Mesothelial cell of epicardium (in vitro differentiated cells): Measurements from ENCODE around the gene SLC34A1. TPM values are rescaled to one million over a fixed set of nuclear protein-coding genes. Genes with fewer than 3 reads are reported as not detected.

ENCODE experiments used
- DNase-seq, 2 experiments: peaks; one replicate each; pipeline ENCODE4 v3.0.0; 2021; ENCODE audit warnings: low spot score in 2 of 2; ENCODE audit not compliant: unreplicated experiment in 2 of 2
- H3K27ac Mint-ChIP-seq: 2 replicates; pipeline ENCODE4 v1.8.0; 2021; ENCODE audit warnings: mixed read lengths
- H3K27me3 Mint-ChIP-seq: 2 replicates; pipeline ENCODE4 v1.8.0; 2021; ENCODE audit warnings: low read depth, mixed read lengths
- H3K36me3 Mint-ChIP-seq: 2 replicates; pipeline ENCODE4 v1.8.0; 2021; ENCODE audit warnings: mixed read lengths
- H3K4me1 Mint-ChIP-seq: 2 replicates; pipeline ENCODE4 v1.8.0; 2021; ENCODE audit warnings: mixed read lengths
- H3K4me3 Mint-ChIP-seq: 2 replicates; pipeline ENCODE4 v1.8.0; 2021; ENCODE audit warnings: mild to moderate bottlenecking, moderate library complexity, mixed read lengths
- H3K9me3 Mint-ChIP-seq: 2 replicates; pipeline ENCODE4 v1.8.0; 2021; ENCODE audit warnings: mixed read lengths
- CTCF ChIP-seq: fragments of 200-600 bp; sonication (generic); IDR thresholded peaks from one replicate; pipeline ENCODE4 v1.5.0; 2021; ENCODE audit warnings: antibody characterized with exemption; ENCODE audit not compliant: unreplicated experiment
- total RNA-seq: library from RNA; stranded (reverse); gene quantifications from 3 replicates; pipeline ENCODE4 v1.2.1, GENCODE V29; 2021

SLC34A1 gene
- total RNA-seq, 1 donor from 2014 or later, result not detected

- Mint-ChIP-seq H3K9me3 (no peaks in the 10 kb centered on the region), H3K4me1 (peaks cover 3% of the 10 kb centered on the region), H3K27me3 (peaks cover 2% of the 10 kb centered on the region), H3K36me3 (peaks cover 20% of the 10 kb centered on the region), H3K4me3 (no peak overlapping the region), H3K27ac (no peak overlapping the region)
- no peak for TF ChIP-seq CTCF
- DNase-seq, result no peak
These were observed 55.4 kb downstream of the SLC34A1 start for GRCh38 chr5:177439518-177440053.

GRCh38 chr5:177440211-177440989 is 56.2 kb downstream of the SLC34A1 start:
- Mint-ChIP-seq H3K9me3 (no peaks in the 10 kb centered on the region), H3K4me1 (peaks cover 8% of the 10 kb centered on the region), H3K27ac (no peak overlapping the region), H3K27me3 (peaks cover 7% of the 10 kb centered on the region), H3K4me3 (no peak overlapping the region), H3K36me3 (peaks cover 20% of the 10 kb centered on the region)
- DNase-seq, result no peak
- no peak for TF ChIP-seq CTCF

GRCh38 chr5:177440990-177441780 is 57.0 kb downstream of the SLC34A1 start:
- Mint-ChIP-seq H3K27ac (no peak overlapping the region), H3K9me3 (no peaks in the 10 kb centered on the region), H3K27me3 (peaks cover 14% of the 10 kb centered on the region), H3K4me3 (no peak overlapping the region), H3K36me3 (peaks cover 18% of the 10 kb centered on the region), H3K4me1 (peaks cover 14% of the 10 kb centered on the region)
- DNase-seq, result no peak
- TF ChIP-seq CTCF, result no peak

- no peak overlapping the region for H3K4me3 Mint-ChIP-seq
- TF ChIP-seq CTCF, result no peak
- no peak for DNase-seq
- H3K27me3 Mint-ChIP-seq, result peaks cover 14% of the 10 kb centered on the region
- H3K4me1 Mint-ChIP-seq, result peaks cover 14% of the 10 kb centered on the region
- H3K27ac Mint-ChIP-seq, result no peak overlapping the region
- H3K9me3 Mint-ChIP-seq, result no peaks in the 10 kb centered on the region
- peaks cover 15% of the 10 kb centered on the region for H3K36me3 Mint-ChIP-seq
These were observed 58.0 kb downstream of the SLC34A1 start for GRCh38 chr5:177442066-177442826.
